HG03066 (cell line): ENCODE measurements around the gene JAM2.
"Not testable (repeated sequence)": the region's sequence is repeated elsewhere in the genome, so short reads cannot be mapped to it uniquely, and the experiment has no call there.

Experiments used
- ATAC-seq: cut with Tn5 transposase; IDR thresholded peaks from one replicate; pipeline ENCODE4 v1.9.1; 2021; ENCODE audit warnings: low read depth; ENCODE audit not compliant: unreplicated experiment

JAM2 gene

GRCh38 chr21:25643486-25643885 lies 4.4 kb downstream of the JAM2 start:
- ATAC-seq = no peak

GRCh38 chr21:25646474-25646873 lies 7.4 kb downstream of the JAM2 start:
- no peak for ATAC-seq

DNA sequence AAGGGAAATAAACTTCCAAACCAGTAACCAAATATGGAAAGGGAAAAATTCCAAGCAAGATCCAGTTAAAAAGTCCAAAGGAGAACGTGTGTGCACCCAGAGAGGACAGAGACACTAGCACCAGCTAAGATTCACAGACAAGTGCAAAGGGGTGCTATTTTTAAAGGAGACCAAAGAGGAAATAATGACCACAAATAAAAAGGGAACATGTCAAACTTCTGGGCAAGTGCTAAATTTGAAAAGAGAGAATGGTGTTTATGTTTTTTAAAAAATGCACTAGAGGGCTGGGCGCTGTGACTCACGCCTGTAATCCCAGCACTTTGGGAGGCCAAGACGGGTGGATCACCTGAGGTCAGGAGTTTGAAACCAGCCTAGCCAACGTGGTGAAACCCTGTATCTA lies 8.6 kb downstream of the JAM2 start:
- no peak for ATAC-seq

DNA sequence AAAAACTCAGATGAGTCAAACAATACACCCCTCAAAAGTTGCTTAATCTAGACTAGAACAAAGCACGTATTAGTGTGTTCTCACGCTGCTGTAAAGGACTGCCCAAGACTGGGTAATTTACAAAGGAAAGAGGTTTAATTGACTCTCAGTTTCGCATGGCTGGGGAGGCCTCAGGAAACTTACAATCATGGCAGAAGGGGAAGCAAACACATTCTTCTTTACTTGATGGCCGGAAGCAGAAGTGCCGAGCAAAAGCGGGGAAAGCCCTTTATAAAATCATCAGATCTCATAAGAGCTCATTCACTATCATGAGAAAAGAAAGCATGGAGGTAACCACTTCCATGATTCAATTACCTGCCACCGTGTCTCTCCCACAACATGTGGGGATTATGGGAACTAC lies 10.1 kb downstream of the JAM2 start:
- ATAC-seq = no peak

GRCh38 chr21:25656412-25656811 lies 17.4 kb downstream of the JAM2 start:
- ATAC-seq = no peak

GRCh38 chr21:25657140-25657539 lies 18.1 kb downstream of the JAM2 start:
- ATAC-seq = no peak

DNA sequence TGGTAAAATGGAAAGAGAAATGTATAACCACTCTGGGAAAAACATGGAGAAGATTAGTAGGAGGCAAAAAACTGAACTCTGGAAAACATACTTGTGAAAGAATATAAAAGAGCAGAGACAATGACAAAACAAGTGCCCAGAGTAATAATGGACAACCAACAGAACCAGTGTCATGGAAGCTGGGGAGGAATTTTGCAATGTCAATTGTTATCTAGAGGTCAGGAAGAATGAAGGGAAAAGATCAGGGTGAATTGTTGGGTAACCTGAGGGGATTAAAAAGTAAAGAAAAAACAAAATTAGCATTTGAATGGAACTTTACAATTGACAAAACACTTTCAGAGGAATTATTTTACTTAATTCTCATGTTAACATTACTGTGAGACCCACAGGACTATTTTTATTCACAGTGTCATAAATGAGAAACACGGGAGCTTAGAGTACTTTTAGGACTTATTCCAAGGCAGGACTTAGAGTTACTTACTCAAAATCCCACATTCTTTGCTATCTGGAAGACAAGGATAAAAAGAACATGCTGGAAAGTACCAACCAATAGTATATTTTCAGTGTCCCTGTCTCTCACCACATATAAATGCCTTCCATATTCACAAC lies 19.5 kb downstream of the JAM2 start:
- no peak for ATAC-seq

GRCh38 chr21:25660233-25660632 lies 21.2 kb downstream of the JAM2 start:
- ATAC-seq = no peak

GRCh38 chr21:25664491-25664931 lies 25.5 kb downstream of the JAM2 start:
- ATAC-seq = no peak

- ATAC-seq = no peak
Observed at GRCh38 chr21:25670726-25671125, 31.7 kb downstream of the JAM2 start.

- ATAC-seq = no peak
Observed at GRCh38 chr21:25676451-25676850, 37.4 kb downstream of the JAM2 start.

DNA sequence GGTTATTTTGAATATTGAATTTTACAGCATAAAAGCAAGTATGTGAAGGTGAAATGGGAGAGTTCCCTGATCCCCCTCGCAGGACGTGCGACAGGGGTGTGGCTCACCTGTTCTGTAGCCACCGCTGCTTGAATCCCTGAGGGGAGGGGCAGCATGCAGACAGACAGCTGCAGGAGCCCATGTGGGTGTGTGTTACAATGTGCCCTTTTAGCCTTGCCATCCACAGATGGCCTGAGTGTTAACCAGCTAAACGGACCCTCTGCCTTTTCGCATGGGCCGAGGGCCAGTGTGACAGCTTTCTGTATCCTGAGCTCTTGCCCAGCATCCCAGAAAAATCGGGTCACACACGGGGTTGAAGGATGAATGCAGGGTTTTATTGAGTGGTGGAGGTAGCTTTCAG lies 43.3 kb downstream of the JAM2 start:
- ATAC-seq = no peak

- no peak for ATAC-seq
Observed at GRCh38 chr21:25687787-25688186, 48.7 kb downstream of the JAM2 start.

GRCh38 chr21:25688275-25689155 lies 49.5 kb downstream of the JAM2 start:
- ATAC-seq = no peak

DNA sequence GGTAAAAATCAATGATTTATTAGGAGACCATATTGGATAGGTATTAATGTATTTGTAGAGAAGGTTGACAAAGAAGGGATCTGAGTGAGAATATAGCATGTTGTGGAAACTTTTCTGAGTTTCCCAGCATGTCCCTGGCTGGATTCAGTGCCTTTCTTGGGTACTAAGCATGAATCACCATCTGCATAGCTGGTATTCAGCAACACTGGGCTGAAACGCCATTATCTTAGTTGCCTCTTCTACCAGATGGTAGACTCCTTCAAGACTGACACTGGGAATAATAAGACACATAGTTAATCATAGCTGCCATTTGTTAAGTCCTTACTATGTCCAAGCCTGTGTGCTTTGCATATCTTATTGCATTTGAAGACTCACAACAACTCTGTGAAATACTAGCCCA lies 50.2 kb downstream of the JAM2 start:
- ATAC-seq = no peak

DNA sequence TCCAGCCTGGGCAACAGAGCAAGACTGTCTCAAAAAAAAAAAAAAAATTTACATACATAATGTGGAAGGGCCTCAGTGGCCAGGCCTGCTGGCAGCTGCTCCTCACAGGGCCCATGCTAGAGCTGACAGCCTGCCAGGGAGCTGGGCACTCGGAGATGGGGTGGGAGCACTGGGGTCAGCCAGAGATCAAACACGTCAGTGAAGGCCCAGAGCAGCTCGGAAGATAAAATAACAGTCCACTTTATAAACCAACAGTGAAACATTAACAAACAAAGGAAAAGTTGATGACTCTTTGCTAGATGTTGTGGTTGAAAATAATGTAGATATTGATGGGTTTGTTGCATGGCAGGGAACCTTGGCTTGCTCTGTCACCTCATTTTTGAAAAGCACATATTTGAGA lies 52.9 kb downstream of the JAM2 start:
- ATAC-seq = no peak

DNA sequence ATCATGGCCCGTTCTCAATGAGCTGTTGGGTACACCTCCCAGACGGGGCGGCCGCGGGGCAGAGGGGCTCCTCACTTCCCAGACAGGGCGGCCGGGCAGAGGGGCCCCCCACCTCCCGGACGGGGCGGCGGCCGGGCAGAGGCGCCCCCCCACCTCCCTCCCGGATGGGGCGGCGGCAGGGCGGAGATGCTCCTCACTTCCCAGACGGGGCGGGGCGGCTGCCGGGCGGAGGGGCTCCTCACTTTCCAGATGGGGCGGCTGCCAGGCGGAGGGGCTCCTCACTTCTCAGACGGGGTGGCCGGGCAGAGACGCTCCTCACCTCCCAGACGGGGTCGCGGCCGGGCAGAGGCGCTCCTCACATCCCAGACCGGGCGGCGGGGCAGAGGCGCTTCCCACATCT lies 56.4 kb downstream of the JAM2 start:
- not testable (repeated sequence) for ATAC-seq

DNA sequence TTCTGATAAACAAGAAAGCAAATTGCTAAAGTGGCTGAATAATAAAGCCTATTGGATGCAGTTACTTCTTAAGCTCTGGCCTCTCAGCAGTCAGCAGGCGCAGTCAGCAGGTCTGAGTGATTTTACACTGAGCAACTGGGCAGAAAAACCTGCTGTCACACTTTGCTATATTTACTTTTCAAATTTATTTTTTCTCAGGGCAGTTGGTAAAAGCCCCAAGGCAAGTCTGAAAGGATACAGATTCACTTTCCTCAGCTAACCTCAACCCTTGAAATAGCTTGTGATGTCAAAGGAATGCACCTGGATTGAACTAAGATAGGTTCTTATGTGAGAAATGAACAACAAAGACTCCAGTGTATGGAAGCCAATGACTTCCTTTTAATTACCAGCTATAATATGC lies 61.7 kb downstream of the JAM2 start:
- no peak for ATAC-seq

- no peak for ATAC-seq
Observed at GRCh38 chr21:25701529-25701928, 62.5 kb downstream of the JAM2 start.

- no peak for ATAC-seq
Observed at GRCh38 chr21:25708467-25709065, 69.5 kb downstream of the JAM2 start.

DNA sequence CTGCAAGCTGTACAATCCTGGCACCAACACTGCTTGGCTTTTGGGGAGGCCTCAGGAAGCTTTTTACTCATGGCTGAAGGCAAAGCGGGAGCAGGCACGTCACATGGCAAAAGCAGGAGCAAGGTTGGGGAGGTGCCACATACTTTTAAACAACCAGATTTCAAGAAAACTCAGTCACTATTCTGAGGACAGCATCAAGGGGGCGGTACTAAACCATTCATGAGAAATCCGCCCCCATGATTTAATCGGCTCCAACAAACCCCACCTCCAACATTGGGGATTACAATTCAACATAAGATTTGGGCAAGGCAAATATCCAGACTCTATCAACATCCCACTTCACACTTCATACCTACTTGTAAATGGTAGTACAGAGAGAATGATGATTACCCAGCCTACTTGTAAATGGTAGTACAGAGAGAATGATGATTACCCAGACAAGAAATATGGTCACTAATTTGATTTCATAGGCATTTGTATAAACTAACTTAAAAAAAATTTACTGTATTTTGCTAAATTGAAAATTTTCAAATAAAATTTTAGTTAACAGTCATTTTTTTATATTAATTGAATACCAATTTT lies 70.7 kb downstream of the JAM2 start:
- no peak for ATAC-seq
